COLO668 (cell line): ENCODE data around the gene HCN3.
"Not testable (repeated sequence)": the region's sequence is repeated elsewhere in the genome, so short reads cannot be mapped to it uniquely, and the experiment has no call there.

ENCODE experiments used
- DNase-seq: peaks from one replicate; lab custom pipeline; 2025; ENCODE audit not compliant: unreplicated experiment; lab: John Stamatoyannopoulos, UW

Gene HCN3

GRCh38 chr1:155282488-155283091 is 5.3 kb downstream of the HCN3 start:
- DNase-seq = no peak

DNA sequence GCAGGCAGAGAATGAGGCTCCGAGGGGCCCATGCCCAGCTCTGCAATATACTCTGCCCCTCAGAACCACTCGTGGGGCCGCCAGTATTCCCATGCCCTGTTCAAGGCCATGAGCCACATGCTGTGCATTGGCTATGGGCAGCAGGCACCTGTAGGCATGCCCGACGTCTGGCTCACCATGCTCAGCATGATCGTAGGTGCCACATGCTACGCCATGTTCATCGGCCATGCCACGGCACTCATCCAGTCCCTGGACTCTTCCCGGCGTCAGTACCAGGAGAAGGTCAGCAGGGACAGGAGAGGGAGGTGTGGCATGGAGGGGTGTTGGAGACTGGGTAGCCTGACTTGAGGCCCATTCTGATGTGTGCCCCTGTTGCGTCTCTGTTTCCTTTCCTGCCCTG is 7.2 kb downstream of the HCN3 start:
- DNase-seq = no peak

DNA sequence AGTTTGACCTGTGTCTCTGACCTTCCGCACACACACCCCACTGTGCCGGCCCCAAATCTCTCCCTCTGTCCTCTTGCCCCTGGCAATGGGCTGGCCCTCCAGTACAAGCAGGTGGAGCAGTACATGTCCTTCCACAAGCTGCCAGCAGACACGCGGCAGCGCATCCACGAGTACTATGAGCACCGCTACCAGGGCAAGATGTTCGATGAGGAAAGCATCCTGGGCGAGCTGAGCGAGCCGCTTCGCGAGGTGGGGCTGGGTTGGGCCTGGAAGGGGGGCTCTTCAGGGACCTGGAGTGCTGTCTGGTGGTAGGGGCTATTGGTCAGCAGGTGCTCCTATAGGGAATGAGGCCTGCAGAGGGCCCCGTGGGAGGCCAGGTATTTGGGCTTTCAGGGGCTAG is 7.8 kb downstream of the HCN3 start:
- DNase-seq = no peak

GRCh38 chr1:155285631-155286044 is 8.4 kb downstream of the HCN3 start:
- no peak for DNase-seq

- DNase-seq = no peak
Observed at GRCh38 chr1:155286544-155286943, 9.3 kb downstream of the HCN3 start.

DNA sequence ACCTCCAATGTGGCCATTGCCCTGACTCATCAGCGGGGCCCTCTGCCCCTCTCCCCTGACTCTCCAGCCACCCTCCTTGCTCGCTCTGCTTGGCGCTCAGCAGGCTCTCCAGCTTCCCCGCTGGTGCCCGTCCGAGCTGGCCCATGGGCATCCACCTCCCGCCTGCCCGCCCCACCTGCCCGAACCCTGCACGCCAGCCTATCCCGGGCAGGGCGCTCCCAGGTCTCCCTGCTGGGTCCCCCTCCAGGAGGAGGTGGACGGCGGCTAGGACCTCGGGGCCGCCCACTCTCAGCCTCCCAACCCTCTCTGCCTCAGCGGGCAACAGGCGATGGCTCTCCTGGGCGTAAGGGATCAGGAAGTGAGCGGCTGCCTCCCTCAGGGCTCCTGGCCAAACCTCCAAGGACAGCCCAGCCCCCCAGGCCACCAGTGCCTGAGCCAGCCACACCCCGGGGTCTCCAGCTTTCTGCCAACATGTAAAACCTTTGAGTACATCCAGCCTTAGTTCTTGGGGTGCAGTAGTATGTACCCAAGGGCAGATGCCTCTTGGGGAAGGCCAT is 10.8 kb downstream of the HCN3 start:
- DNase-seq = no peak

DNA sequence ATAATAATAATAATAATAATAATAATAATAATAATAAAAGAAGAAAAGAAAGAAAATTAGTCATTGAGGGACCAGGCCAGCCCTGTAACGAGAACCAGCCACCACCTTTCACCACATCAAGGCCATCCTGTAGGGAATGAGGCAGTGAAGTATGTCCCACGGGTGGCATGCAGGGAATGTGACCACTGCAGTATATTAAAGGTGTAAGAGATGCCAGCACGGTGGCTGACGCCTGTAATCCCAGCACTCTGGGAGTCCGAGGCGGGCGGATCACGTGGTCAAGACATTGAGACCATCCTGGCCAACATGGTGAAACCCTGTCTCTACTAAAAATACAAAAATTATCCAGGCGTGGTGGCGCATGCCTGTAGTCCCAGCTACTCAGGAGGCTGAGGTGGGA is 13.7 kb downstream of the HCN3 start:
- DNase-seq = not testable (repeated sequence)

DNA sequence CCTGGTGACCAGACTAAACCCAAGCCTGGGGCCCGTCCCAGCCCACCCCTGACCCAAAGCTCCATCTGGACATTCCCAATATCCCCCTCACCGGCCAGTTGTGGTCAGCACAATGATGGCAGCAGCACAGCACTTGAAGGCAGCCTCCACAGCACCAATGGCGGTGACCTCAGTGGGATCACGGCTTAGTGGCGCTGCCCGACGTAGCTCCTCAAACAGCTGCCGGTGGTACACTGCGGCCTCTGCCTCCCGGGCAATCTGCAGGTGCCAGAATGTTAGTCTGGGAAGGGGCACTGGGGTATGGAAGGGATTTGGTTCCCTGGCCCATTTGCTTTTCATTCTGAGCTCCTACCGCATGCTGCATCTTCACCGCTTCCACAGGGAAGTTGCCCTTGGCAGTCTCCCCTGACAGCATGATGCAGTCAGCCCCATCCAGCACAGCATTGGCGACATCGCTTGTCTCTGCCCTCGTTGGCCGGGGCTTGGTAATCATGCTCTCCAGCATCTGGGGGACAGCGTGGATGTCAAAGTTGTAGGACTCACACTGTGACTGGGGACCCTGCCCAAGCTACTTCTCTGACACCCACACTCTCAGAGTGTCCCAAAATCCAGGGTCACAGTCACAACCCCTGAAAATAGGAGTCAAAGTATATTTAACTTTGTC is 16.0 kb downstream of the HCN3 start:
- DNase-seq = no peak

GRCh38 chr1:155294520-155295182 is 17.4 kb downstream of the HCN3 start:
- no peak for DNase-seq

DNA sequence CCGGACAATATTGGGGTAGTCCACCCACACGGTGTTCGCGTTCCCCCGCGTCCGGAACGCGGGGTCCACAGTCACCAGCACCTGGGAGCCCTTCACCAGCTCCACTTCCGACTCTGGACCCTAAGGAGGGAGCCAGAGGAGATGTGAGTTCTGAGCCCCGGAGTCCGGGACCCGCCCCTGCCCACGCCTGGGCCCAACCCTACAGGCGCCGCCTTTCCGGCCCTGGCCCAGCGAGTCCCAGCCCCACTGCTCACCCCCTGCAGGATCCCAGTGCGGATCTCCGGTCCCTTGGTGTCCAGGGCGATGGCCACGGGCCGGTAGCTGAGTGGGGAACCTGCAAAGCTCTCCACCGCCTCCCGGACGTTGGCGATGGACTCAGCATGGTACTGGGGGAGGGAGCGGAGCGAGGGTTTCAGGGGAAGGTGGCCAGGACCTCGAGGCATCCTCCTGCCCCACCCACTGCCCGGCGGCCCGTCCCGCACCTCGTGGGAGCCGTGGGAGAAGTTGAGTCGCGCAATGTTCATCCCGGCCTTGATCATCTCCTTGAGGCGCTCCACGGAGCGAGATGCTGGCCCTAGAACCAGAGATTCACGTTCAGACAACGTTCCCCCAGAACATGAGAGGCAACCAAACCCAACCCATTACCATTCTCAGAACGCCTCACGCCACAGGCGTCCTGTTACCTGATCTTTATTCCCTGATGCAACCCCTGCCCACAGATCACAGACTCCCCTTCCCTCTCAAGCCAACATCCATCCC is 18.1 kb downstream of the HCN3 start:
- no peak for DNase-seq

DNA sequence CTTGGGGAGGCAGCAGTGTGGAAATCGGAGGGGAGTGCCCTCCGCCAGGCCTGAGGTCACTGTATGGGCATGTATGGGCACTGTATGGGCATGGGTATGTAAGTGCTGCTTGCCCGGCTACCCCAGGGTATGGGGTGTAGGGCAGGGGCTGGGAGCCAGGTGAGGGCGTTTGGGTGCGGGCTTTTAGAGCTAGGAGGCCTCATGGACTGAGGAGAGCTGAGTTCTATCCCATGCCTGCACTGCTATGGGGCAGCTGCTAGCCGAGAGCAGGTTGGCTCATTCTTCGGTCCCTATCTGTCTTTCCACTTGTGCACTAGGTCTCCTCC is 18.6 kb downstream of the HCN3 start:
- DNase-seq = no peak

GRCh38 chr1:155296661-155297060 is 19.4 kb downstream of the HCN3 start:
- DNase-seq = no peak

DNA sequence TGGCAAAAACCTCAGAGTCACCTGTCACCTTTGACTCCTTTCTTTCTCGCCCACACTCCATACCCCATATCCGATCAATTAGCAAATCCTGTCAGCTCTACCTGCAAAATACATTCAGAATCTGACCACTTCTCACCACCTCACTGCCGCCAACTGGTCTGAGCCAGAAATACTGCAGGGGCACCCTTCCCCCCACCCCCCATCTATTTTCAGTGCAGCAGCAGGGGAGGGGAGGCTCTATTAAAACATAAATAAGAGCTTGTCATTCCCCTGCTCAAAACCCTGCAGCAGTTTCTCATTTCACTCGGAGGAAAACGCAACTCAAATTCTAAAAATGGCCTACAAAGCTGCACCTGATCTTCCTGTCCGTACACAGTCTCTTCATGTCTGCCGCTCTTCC is 20.1 kb downstream of the HCN3 start:
- no peak for DNase-seq

DNA sequence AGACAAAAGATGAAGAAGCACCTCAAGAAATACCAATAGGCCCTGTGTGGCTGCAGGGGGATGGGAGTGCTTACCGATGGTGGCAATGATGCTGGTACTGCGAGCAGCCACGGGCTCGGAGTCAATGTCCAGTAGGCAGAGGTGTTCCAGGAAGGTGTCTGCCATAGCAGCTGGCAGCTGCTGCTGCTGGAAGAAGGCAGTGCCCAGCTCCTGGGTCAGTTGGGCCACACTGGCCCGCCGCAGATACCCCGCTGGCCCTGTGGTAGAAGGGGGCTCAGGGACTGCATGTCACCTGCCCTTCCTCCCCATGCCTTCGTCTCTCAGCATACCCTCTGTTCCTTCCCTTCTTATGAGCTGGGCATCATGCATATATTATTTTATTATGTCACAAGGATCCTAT is 22.8 kb downstream of the HCN3 start:
- no peak for DNase-seq

GRCh38 chr1:155300553-155301329 is 23.5 kb downstream of the HCN3 start:
- DNase-seq = no peak

- DNase-seq = no peak
Observed at GRCh38 chr1:155301342-155301841, 24.1 kb downstream of the HCN3 start, which contains the start of gene PKLR. Gene PKLR (minus strand): TSS chr1:155301438. CDS start chr1:155301395, 43 bp downstream.

GRCh38 chr1:155304558-155305063 is 27.3 kb downstream of the HCN3 start:
- no peak for DNase-seq

DNA sequence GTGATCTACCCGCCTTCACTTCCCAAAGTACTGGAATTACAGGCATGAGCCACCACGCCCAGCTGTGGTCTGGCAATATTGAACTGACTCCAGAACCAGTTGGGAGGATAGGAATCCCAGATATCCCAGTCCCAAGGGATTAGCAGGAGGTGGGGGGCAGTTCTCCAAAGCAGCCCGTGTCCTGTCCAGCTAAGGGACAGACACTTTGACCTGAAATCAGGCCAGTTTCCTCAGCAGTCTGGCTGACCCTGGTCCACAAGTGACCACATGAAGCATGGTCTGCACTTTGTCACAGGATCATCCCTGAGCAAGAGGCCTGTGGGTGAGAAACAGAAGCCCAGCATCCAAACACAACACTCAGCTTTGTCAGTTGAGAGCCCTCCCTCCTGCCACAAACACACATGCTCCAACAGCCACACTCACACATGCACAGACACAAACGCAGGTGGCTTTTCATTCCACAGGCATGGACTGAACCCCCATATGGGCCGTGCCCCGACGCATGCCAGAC is 28.7 kb downstream of the HCN3 start:
- no peak for DNase-seq

- DNase-seq = no peak
Observed at GRCh38 chr1:155307247-155307740, 30.0 kb downstream of the HCN3 start.
